ENCODE data around the gene LMO7.

- TF ChIP-seq CTCF (IDR thresholded peaks at IDR 0.05; ENCODE audit: low read depth, low read length, missing input control): no peak
- TF ChIP-seq MAX (IDR thresholded peaks at IDR 0.05): no peak
- TF ChIP-seq FOXA1 (IDR thresholded peaks at IDR 0.05): no peak
- TF ChIP-seq RXRA (IDR thresholded peaks at IDR 0.05): no peak
- no peak for TF ChIP-seq RAD21 (IDR thresholded peaks at IDR 0.05)
- TF ChIP-seq NR2F2 (IDR thresholded peaks at IDR 0.05): no peak
- no peak for TF ChIP-seq HNF4G (IDR thresholded peaks at IDR 0.05)
- no peak for TF ChIP-seq ATF3 (IDR thresholded peaks at IDR 0.05)
- no peak for TF ChIP-seq JUND (IDR thresholded peaks at IDR 0.05)
- no peak for TF ChIP-seq ZBTB33 (IDR thresholded peaks at IDR 0.05)
- no peak for TF ChIP-seq REST (IDR thresholded peaks at IDR 0.05)
These were observed 135.7 kb downstream of the LMO7 start for GRCh38 chr13:75771818-75772217.
